GM18907 (cell line): Measurements from ENCODE around the gene DYNC1H1.
A peak's percentile ranks its signal among the peaks of the same experiment; 100 is the strongest.

Experiments used
- ATAC-seq: cut with Tn5 transposase; IDR thresholded peaks from one replicate; pipeline ENCODE4 v1.9.1; 2021; ENCODE audit warnings: mild to moderate bottlenecking, moderate library complexity; ENCODE audit not compliant: unreplicated experiment

The DYNC1H1 gene

DNA sequence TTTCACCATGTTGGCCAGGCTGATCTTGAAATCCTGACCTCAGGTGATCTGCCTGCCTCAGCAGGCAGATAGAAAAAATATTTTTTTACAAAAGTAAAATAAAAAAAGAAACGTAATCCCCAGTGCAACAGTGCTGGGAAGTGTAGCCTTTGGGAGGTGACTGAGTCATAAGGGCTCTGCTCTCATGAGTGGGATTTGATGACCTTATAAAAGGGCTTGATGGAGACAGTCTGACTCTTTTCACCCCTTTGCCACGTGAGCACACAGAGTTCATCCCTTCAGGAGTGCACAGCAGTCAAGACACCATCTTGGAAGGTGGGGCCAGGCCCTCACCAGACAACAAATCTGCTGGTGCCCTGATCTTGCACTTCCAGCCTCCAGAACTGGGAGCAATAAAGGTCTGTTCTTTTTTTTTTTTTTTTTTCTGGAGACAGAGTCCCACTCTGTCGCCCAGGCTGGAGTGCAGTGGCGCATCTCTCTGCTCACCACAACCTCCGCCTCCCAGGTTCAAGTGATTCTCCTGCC is 24.7 kb upstream of the DYNC1H1 start:
- ATAC-seq = no peak

DNA sequence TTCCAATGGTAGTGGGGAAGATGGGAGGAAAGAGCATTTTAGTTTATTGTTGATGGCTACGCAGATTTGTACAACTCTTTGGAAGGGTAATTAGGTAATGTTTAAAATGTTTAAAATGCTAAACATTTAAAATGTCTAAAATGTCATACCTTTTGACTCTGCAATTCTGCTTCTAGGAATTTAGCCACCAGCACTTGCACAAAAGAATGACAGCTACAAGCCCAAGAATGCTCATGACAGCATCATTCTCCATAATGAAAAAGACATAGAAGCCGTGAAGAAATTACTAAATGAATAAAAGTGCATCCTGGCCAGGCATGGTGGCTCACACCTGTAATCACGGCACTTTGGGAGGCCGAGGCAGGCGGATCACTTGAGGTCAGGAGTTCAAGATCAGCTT is 19.9 kb upstream of the DYNC1H1 start:
- ATAC-seq = no peak

DNA sequence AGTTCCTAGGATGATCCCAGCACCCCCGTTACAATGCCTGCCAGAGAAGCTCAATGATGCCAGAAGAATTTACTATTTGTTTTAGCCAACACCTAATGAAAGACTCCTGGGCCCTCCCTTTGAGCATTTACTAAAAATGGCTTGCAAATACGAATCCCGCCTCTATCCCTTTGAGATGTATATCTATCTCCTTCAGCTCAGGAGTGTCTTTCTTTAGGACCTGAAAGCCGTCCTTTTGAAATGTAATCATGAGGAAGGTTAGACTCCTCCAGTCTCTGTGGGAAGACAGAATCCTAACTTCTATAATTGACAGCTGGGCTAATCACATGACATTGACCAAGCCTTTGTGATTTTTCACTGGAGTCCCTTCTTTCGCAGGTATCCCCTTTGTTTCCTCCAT is 19.2 kb upstream of the DYNC1H1 start:
- no peak for ATAC-seq

DNA sequence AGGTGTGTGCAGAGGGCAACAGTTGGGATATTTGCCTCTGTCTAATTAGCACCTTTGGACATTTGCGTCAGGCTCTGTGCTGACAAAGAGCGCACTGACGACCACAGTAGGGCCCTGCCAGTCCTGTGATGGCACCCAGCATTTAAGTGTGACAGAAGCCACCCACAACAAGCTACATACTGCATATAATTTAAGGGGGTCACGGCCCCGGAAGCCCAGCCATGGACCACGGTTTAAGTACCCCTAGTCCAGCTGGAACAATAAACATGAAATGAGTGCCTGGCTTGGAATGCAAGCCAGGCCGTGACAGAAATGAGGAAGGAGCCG is 16.8 kb upstream of the DYNC1H1 start:
- ATAC-seq = peak; percentile 9

DNA sequence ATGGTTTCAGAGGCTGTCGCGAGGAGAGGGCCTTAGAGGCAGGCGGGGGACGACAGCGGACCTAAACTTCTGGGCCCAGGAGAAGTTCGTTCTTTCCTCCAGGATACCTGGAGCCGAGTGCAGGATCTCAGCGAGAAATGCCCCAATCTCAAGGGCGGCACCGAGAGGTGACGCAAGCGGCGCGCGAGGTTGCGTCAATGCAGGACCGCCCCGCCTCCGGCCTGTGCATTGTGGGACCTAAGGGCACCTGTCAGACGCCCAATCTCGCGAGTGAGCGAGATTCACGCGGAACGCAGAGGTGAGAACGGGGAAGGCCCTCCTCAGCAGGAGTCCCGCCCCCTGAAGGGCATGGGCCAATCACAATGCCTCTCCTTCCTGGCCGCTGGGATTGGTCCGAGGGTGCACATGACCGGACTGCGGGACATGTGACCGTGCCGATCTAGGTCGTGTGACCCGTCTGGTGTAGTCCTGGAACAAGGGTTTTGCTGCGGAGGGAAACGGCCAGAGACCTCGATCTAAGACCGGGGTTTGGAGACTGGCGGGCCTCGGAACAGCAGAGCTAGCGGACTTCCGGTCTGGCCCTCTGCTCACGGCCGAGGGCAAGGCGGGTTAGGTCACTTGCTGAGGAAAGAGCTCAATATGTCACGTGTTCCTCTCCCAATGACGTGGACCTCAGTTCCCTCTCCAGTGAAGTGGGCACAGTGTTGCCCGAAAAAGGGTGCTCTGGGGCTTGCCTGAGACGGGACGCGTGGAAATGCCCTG is 16.3 kb upstream of the DYNC1H1 start:
- peak; percentile 96 for ATAC-seq

DNA sequence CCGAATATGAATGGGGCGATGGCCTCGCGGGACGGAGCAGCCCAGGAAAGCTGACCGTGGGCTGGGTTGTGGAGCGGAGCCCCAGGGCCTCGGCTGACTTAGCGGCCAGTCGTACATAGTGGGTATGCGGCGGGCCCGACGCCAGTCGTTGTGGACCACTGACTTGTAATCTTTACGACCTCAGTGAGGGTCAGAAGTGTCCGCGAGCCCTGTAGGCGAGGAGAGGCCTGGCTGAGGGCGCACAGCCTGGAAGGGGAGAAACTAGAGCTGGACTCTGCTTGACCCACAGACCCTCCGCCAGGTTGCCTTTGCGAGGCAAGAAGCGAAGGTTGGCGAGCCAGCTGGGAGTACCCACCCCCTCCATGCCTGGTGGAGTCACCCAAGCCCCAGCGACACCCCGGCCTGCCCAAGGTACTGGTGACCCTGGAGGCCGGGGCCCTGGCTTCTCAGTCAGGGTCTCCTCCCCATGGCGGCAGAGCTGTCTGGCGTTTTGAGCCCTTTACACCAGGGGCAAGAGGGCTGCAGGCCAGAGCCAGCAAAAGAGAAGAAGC is 15.6 kb upstream of the DYNC1H1 start:
- peak; percentile 6 for ATAC-seq

DNA sequence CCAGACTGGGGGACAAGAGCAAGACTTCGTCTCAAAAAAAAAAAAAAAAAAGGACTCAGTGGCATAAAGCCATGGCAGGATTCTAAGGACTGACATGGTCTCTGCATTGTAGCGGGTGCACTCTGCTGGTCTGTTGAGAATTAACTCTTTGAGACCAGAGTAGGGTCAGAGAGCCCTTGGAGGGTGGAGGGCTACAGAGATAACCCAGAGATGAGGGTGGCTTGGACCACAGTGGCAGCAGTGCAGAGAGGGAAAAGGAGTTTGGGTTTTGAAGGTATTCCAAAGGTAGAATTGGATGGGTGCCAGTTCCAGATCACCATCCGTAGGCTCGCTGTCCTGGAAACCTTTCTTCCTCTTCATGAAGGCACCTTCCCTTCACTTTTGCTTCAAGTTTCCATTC is 14.3 kb upstream of the DYNC1H1 start:
- ATAC-seq = no peak

DNA sequence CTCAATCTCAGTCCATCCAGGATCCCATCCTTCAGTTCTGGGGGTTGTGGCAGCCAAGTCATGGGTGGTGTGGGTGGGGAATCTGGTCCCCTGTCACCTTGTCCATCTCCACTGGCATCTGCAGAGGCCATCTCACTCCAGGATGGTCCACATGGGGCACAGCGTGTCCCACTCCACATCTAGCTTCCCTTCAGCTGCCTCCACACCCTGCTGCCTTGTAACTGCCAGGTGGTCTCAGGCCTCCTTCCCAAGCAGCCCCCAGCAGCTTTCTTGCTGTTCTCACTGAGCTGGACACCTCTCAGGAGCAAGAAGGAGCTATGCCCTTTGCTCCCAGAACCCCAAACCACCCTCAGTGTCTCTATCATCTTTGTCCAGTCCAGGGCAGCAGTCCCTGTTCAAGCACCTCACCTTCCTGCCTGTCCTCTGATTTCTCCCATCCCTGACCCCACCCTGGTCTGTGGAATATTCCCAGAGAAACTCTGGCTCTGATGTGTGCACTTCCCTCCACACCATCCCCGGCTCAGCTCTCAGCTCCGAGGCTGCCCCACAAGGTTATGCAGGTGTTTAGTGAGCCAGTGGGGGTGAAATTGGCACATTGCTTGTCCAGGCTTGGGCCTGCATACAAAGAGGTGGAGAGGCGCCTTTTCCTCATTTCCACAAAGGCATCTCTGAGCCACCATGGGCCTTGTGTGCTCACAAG is 13.7 kb upstream of the DYNC1H1 start:
- no peak for ATAC-seq

DNA sequence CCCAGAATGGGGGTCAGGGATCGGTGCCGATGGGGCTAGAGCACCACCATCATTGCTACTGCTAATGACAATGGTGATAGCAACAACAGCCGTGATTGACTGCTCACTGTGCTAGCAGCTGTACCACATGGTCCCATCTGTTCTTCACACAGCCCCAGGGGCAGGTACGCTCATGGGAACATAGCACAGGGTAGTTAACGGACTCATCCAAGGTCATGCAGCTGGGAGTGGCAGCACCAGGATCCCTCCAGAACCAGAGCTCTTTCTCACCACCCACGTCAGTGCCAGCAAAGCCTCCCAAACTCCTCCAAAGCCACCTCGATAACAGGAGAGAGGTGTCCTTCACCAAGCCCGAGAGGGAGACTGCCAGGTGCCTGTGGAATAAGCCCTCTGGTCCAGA is 11.2 kb upstream of the DYNC1H1 start:
- no peak for ATAC-seq

DNA sequence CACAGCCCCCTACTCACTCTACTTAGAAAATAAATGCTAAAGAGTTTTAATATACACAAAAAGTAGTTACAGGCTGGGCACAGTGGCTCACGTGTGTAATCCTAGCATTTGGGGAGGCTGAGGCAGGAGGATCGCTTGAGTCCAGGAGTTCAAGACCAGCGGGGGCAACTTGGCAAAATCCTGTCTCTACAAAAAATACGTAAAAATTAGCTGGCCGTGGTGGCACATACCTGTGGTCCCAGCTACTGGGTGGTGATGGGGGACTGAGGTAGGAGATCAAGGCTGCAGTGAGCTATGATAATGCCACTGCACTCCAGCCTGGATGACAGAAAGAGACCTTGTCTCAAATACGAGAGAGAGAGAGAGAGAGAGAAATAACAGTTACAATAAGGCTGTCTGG is 9.9 kb upstream of the DYNC1H1 start:
- no peak for ATAC-seq

DNA sequence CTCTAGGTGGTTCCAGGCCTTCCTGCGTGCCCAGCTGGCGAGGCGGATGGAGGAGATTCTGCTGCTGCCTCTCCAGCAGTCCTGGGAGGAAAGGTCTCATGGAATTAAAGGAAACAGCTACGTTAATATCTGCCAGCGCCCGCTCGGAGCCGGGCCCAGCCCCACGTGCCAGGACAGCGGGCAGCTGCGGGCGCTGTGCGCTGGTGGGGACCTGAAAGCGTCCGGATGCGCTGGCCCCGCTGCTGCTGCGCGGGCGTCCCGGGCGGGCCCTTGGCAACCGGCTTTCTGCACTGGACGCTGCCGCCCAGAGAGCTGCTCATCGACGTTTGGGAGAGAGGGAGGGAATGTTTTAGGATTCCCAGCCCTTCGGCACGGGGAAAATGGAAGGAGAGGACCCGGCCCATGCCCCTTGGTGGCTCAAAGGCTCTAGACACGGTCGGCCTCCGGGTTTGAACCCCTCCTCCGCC is 8.6 kb upstream of the DYNC1H1 start:
- no peak for ATAC-seq

DNA sequence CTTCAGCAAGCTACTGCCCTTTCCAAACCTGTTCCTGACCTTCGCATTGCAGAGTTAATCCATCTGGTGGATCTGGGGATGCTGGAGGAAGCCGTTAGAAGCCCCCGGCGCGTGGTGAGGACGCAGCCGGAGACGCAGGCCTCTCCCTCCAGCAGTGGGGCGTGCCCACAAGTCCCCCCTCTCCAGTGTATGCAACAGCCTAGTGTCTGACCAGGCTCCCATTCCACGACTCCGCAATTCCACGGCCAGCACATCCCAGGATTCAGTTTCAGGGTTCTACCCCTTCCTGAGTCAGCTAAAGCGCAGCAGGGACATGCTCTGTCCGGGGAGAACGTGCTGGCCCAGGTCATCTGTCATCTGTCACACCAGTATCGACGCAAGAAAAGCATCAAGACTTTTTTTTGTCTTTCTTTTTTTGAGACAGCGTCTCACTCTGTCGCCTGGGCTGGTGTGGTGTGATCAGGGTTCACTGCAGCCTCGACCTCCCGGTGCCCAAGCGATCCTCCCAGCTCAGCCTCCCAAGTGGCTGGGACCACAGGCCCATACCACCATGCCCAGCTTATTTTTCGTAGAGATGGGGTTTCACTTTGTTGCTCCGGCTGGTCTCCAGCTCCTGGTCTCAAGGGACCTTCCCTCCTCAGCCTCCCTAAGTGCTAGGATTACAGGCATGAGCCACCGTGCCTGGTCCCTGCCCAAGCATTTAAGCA is 8.0 kb upstream of the DYNC1H1 start:
- no peak for ATAC-seq

DNA sequence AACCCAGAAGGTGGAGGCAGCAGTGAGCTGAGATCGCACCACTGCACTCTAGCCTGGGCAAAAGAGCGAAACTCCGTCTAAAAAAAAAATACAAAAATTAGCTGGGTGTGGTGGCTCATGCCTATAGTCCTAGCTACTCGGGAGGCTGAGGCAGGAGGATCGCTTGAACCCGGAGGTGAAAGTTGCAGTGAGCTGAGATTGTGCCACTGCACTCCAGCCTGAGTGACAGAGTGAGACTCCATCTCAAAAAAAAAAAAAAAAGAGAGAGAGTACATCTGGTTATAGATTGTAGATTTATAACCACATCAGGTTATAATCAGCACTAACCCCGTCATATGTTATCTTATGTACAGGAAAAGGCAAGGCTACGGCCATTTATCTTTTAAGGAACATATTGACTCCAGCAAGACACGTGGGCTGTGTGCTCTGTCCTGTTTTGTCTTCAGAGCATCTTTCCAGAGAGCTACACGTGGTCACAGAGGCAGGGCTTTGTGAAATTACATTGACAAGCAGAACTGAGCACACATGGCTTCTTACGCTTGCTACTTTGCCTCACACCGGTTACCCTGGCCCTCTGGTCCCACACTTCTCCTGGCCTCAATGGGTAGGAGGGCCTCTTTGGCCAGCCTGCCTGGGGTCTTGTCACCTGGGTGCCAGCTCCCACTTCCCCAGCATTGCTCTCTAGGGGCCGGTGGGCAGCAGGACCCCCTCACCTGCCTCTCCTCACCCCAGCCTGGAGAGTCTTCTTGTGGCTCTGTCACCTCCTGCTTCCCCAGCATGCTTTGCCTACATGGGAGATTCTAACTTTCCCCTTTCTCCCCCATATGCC is 6.8 kb upstream of the DYNC1H1 start:
- ATAC-seq = no peak

DNA sequence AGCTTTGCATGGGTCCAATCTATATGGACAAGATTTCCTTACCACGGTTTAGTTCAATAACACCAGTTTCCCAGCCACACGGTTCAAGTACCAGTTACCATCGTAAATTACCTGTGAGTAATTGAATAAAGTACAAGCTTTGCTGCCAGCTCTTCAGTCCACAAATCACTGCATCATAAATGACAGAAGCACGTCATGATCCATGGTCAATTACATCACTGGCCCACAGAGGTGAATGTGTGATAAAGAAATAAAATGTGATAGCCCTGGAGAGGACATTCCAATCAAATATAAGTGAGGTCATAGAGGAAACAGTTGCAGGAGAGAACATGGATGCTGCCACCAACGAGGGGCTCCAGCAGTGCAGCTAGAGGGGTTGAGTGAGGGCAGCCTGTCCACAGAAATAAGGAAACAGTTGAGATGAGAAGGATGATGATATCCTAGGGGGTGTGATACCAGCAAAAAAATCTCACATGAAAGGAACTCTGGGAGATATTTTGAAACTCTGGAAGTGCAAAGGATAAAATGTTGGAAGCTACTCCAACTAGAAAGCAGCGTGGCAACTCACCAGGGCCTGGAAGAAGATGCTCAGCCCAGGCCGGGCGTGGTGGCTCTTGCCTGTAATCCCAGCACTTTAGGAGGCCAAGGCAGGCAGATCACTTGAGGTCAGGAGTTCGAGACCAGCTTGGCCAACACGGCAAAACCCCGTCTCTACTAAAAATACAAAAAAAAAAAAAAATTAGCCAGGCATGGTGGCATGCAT is 5.8 kb upstream of the DYNC1H1 start:
- ATAC-seq = no peak

DNA sequence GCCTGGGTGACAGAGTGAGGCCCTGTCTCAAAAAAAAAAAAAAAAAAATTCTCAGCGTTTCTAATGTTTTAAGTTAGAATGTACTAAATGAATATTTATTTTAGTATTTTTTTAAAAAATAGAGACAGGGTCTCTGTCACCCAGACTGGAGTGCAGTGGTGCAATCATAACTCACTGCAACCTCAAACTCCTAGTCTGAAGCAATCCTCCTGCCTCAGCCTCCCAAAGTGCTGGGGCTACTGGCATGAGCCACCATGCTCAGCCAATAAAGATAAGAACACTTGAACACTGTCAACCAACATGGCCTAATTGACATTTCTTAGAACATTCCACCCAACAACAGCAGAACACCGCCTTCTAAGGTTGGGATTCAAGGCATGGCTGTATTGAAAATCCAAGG is 5.1 kb upstream of the DYNC1H1 start:
- no peak for ATAC-seq

DNA sequence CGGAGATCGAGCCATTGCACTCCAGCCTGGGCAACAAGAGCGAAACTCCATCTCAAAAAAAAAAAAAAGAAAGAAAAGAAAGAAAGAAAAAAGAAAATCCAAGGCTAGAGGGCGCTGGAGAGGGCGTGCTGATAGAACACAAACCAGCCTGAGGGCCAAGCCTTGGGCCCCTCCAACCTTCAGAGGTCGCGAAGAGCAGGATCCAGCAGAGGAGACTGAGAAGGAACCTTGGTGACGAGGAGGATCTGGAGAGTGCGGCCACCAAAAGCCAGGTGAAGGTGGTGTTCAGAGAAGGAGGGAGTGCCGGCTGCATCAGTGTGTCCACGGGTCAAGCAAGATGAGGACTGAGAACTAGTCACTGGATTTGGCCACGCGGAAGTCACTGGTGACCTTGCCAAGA is 4.1 kb upstream of the DYNC1H1 start:
- no peak for ATAC-seq

DNA sequence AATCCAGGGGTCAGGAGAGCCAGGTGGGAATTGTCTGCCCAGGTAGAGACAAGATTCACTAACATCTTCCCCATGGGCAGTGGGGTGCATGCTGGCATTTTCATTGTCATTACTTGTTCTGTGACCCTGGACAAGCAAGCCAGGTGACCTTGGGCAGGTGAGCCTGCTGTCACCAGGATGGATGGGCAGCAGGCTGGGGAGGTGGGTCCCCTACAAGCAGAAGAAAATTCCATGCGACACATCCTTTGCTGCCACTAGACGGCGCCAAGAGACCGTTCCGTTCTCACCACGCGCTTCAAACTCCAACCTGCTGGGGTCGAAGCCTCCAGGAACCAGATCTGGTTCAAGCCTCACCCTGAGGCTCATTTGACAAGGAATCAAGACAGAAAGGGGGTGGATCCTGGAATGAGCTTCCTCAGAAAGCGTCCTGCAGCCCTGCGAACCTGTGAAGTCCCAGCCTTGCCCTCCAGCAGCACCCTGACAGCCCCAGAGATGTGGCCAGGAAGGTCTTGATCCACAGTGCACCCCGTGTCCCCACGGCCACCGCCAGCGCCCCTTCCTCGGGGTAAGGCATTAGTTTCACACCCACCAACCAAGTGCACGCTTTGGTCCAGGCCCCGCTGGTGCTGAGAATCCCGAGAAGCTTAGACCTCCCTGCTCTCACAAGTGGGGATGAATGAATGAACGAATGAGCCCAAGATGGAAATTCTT is 3.2 kb upstream of the DYNC1H1 start:
- ATAC-seq = no peak

DNA sequence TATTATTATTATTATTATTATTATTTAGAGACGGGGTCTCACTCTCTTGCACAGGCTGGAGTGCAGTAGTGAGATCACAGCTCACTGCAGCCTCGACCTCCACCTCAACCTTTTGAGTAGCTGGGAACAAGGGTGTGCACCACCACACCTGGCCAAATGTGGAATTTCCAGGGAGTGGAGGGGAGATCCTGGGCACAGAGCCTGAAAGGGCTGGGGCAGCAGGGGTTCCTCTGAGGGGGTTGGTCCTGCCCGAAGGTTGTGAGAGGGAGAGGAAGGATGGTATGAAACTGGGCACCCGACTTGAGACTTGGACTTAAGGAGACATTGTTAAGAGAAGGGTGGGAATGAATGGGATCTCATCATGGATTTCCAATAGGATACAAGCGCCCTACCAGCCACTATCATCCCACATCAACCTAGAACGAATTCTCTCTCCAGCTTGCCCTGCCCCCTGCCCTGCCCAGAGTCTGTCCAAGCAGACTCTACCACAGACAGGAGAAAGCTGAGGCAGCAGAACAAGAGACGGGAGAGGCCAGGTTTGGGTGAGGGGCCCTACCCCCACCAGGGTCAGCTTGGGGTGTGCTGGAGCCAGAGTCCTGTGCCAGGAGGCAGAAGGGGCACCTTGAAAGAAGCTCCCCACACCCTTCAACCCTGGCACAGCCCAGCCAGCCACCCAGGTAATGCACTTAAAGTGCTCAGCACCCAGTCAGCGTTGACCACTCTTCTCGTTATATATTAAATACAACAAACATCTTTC is 2.4 kb upstream of the DYNC1H1 start:
- no peak for ATAC-seq

DNA sequence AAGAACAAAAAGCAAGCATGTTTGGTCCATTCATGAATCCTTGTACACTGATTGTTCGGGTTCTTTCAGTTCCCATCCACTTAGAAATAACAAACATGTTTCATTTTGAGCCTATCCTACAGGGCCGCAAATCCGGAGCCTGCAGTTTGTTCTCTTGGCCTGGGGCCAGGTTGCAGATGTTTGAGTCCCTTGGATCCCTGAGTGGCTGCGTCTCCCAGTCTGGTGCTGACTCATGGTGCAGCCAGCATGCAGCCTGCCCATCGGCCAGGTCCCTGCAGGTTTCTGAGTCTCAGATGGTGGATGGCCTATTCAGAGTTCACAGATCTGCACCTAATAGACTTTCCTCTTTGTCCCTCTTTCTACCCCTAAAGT is 1.9 kb upstream of the DYNC1H1 start:
- no peak for ATAC-seq
